Activated T-helper 17 cell treated with anti-CD3 and anti-CD28 coated beads, Interleukin-2, amount 50 U/mL, for 72 hours (primary cell): Measurements from ENCODE around the gene PDE8A. TPM values are rescaled to one million over a fixed set of nuclear protein-coding genes. Genes with fewer than 3 reads are reported as not detected.

Experiments used
- ATAC-seq: fragments of 150-1000 bp; cut with Tn5 transposase; replicated peaks from 2 replicates; pipeline ENCODE4 v1.10.0; 2021; ENCODE audit warnings: mild to moderate bottlenecking, moderate library complexity
- H3K27ac Mint-ChIP-seq: one replicate; pipeline ENCODE4 v1.8.0; 2022; ENCODE audit warnings: mixed read lengths
- H3K27me3 Mint-ChIP-seq: one replicate; pipeline ENCODE4 v1.8.0; 2022; ENCODE audit warnings: mixed read lengths
- H3K36me3 Mint-ChIP-seq: one replicate; pipeline ENCODE4 v1.8.0; 2022; ENCODE audit warnings: low read depth, mild to moderate bottlenecking, mixed read lengths
- H3K4me1 Mint-ChIP-seq: one replicate; pipeline ENCODE4 v1.8.0; 2022; ENCODE audit warnings: mixed read lengths
- H3K4me3 Mint-ChIP-seq: one replicate; pipeline ENCODE4 v1.8.0; 2022; ENCODE audit warnings: mild to moderate bottlenecking, mixed read lengths
- H3K9me3 Mint-ChIP-seq: one replicate; pipeline ENCODE4 v1.8.0; 2022; ENCODE audit warnings: mixed read lengths
- total RNA-seq, 2 donors: library from RNA; stranded (reverse); gene quantifications; one replicate each; pipeline ENCODE4 v1.2.3, GENCODE V29; 2022

The PDE8A gene
- total RNA-seq, 2 donors from 2014 or later: 23.7 to 34.2 TPM

DNA sequence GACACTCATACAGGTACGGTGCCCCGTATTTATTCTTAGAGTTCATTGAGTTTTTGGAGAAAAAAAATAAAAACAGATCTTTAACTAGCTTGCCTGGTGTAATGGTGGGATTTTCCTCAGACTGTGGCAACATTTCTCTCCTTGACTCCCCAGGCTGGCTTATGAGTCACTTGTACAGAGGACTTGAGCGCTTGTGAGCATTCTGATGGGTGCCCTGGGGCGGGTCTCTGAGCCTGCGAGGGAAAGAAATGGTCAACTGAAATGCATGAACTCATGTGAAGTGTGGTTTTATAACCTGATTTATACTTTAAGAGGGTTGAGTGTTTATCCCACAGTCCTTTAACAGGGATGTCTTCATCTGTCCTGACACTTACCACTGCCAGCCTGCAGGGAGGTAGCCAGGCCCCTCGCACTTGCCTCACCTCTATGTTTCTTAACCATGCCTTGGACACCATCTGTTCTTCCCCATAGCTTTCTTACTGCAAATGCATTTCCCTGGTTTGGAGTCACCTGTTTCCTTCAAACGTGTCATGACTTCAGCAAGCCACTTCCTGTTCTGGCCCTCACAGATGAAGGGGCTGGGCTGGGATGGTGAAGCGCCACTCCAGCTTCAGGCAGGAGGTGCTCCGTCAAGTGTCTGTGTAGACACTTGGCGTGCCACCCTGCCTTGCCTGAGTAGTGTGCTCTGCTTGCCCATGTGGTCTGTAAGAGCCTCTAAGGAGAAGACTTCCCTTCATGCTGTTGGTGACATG is 118.7 kb downstream of the PDE8A start:
- Mint-ChIP-seq H3K27me3 (no peaks in the 10 kb centered on the region), H3K4me3 (no peak overlapping the region), H3K4me1 (peaks cover 8% of the 10 kb centered on the region), H3K36me3 (peaks cover 12% of the 10 kb centered on the region), H3K9me3 (no peaks in the 10 kb centered on the region), H3K27ac (no peak overlapping the region)
- no peak for ATAC-seq

DNA sequence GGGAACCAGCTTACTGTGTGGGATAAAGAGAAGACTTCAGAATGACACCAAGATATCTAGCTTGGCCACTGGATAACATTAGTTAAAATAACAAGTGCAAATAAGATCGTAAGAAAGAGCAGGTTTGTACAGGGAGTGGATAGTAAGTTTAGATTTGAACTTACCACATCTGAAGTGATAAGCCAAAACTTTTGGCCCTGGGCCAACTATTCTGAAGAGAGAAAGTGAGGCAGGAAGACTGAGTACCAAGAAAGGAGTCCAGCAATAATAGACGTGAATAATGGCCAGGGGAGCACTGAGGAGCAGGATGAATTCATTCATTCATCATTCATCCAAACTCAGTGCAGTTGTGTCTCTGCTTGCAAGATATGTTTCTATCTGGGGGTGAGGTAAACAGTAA is 122.9 kb downstream of the PDE8A start:
- Mint-ChIP-seq H3K27ac (peak overlapping the region; percentile 44), H3K4me3 (no peak overlapping the region), H3K4me1 (peaks cover 8% of the 10 kb centered on the region), H3K27me3 (no peaks in the 10 kb centered on the region), H3K36me3 (peaks cover 5% of the 10 kb centered on the region), H3K9me3 (no peaks in the 10 kb centered on the region)
- no peak for ATAC-seq

DNA sequence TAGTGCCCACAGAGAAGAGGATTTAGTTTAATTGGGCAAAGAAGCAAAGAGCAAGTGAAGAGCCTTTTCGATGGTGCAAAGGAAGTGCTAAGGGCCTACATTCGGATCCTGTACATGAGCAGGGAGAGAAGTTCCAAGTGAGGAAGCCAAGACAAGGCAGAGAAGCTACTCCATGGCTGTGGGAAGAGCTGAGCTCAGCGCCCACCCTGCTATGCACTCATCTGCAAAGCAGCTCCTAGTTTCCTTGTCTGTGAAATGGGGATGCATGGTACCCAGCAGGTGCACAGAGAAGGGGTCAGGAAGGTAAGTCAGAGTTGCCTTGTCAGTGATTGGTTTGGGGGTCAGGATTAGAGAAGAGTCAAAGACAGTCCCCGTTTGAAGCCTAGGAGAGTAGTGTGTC is 126.5 kb downstream of the PDE8A start:
- no peaks in the 10 kb centered on the region for H3K9me3 Mint-ChIP-seq
- no peak overlapping the region for H3K27ac Mint-ChIP-seq
- peaks cover 8% of the 10 kb centered on the region for H3K4me1 Mint-ChIP-seq
- H3K36me3 Mint-ChIP-seq: peaks cover 16% of the 10 kb centered on the region
- no peak for ATAC-seq
- no peak overlapping the region for H3K4me3 Mint-ChIP-seq
- H3K27me3 Mint-ChIP-seq: no peaks in the 10 kb centered on the region

DNA sequence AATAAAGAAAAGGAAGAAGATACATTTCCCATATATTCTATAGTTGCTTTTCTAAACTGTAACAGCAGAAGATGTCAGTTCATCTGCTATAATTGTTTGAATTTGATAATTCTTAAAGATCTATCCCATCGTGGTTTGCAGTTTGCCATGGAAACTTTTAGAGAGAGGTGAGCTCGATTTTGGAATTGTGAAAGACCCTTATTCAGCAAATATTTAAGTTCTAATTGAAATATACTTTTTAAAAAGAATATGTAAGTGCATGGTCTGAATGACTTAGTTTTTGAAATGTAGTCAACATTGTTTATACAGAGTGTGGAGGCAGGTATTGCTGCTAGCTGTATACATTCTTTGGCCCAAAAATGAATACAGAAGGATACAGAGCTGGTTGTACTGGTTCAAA is 127.7 kb downstream of the PDE8A start:
- Mint-ChIP-seq H3K4me1 (peaks cover 4% of the 10 kb centered on the region), H3K9me3 (no peaks in the 10 kb centered on the region), H3K36me3 (peaks cover 24% of the 10 kb centered on the region), H3K27ac (peak overlapping the region; percentile 27), H3K4me3 (no peak overlapping the region), H3K27me3 (no peaks in the 10 kb centered on the region)
- no peak for ATAC-seq

DNA sequence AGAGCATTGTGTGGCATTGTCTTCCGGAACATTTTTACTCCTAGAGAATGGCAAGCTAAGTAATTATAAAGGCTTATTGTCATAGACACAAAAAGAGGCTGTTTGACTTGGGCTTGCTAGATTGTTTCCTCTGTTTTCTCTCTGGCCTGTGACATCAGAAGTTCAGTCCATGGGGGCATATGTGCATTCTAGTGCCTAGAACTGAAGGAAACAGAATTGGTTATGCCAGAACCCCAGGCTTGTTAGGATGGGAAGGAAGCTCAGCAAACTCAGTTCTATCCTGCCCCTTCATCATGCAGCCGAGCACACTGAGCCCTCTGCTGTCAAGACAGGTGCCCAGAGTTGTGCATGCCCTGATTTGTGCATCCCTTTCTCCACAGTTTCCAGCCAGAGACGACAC is 131.3 kb downstream of the PDE8A start:
- H3K4me3 Mint-ChIP-seq: no peak overlapping the region
- H3K9me3 Mint-ChIP-seq: no peaks in the 10 kb centered on the region
- peak overlapping the region; percentile 54 for H3K27ac Mint-ChIP-seq
- no peaks in the 10 kb centered on the region for H3K27me3 Mint-ChIP-seq
- peaks cover 57% of the 10 kb centered on the region for H3K36me3 Mint-ChIP-seq
- peaks cover 4% of the 10 kb centered on the region for H3K4me1 Mint-ChIP-seq
- no peak for ATAC-seq

DNA sequence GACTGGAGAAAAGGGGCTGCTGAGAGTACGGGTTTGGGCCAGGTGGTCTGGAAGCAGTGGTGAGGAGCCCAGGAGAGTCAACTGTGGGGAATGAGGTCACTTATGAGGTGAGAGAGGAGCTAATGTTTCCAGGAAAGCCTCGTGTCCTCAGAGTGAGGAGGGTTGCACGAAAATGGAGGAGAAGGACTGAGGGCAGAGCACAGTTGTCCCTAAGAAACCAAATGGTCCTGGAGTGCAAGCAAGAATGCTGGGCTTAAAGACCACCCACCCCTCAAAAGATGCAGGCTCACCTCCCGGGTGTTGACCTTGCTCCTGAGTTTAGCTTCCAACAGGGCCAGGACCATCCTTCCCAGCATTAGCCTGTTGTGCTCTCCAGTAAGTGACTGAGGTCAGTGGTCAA is 133.2 kb downstream of the PDE8A start:
- no peaks in the 10 kb centered on the region for H3K9me3 Mint-ChIP-seq
- ATAC-seq: no peak
- no peak overlapping the region for H3K4me3 Mint-ChIP-seq
- H3K4me1 Mint-ChIP-seq: peaks cover 4% of the 10 kb centered on the region
- H3K27ac Mint-ChIP-seq: peak overlapping the region; percentile 68
- H3K36me3 Mint-ChIP-seq: peaks cover 75% of the 10 kb centered on the region
- no peaks in the 10 kb centered on the region for H3K27me3 Mint-ChIP-seq

DNA sequence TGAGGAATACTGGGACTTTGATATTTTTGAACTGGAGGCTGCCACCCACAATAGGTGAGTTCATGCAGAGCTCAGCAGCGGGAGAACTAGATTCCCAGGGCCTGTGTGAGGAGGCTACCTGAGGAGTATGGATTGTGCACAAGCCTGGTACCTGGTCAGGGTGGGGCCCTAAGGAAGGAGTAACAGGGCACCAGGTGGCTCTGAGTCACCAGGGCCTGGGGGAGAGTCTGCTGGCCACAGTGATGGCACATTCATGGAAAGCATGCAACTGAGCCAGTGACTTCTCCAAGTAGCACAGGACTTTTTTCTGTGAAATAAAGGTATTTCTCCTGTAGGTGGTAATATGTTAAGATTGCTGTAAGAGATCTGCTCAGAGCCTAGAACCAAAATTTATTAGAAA is 134.4 kb downstream of the PDE8A start:
- Mint-ChIP-seq H3K4me1 (peaks cover 4% of the 10 kb centered on the region), H3K36me3 (peaks cover 80% of the 10 kb centered on the region), H3K27ac (no peak overlapping the region), H3K27me3 (no peaks in the 10 kb centered on the region), H3K9me3 (no peaks in the 10 kb centered on the region), H3K4me3 (no peak overlapping the region)
- no peak for ATAC-seq

DNA sequence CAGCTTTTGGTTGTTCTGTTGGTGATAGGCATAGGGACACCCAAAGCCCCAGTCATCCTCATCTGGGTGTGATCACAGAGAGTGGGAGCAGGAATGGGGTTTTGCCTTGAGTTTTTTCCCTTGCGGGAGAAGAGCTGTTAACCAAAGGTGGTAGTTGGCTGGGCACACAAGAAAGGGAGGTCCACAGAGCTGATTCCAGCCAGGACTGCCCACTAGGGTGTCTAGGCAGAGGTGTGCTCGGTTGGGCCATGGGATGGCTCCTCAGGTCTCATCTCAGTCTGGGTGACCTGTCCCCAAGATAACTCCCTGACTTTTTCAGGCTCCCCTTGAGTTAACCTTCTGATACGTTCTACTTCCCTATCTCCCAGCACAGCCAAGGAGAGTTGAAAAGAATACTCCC is 134.8 kb downstream of the PDE8A start:
- ATAC-seq: no peak
- H3K4me3 Mint-ChIP-seq: no peak overlapping the region
- H3K27me3 Mint-ChIP-seq: no peaks in the 10 kb centered on the region
- H3K27ac Mint-ChIP-seq: peak overlapping the region; percentile 54
- peaks cover 4% of the 10 kb centered on the region for H3K4me1 Mint-ChIP-seq
- H3K9me3 Mint-ChIP-seq: no peaks in the 10 kb centered on the region
- H3K36me3 Mint-ChIP-seq: peaks cover 77% of the 10 kb centered on the region

DNA sequence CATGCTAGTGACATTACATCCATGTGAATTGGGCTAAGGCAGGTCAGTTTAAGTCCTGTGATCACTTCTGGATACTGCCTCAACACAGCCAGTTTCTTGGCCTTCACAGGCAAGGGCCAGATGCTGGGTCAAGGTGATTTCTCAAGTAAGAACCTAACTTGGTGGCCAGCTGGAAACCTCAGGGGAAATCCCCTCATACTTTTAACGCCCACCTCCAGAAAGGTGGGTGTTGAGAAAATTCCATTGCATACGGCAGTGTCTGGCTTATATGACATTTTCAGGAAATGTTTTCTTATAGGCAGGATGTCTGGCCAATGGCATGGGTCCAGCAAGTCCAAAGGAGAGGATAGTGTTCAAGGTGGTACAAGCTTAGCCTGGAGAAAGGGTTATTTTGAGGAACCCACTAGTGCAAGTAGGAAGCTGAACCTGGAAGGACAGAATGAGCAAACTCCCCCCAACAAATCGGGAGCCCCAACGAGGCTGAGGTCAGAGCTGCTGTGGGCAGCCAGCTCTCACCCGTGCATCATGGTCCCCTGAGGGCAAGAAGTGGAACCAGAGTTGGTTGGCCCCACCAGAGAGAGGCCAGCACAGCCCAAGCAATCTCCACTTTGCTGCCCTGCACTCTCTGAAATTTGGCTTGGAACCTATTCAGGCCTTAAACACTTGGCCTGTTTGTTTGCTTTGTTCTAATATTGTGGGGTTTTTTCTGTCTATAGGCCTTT is 135.4 kb downstream of the PDE8A start:
- H3K27ac Mint-ChIP-seq: peak overlapping the region; percentile 54
- no peaks in the 10 kb centered on the region for H3K9me3 Mint-ChIP-seq
- ATAC-seq: peak; percentile 57
- H3K36me3 Mint-ChIP-seq: peaks cover 81% of the 10 kb centered on the region
- H3K27me3 Mint-ChIP-seq: no peaks in the 10 kb centered on the region
- H3K4me3 Mint-ChIP-seq: no peak overlapping the region
- peaks cover 4% of the 10 kb centered on the region for H3K4me1 Mint-ChIP-seq

DNA sequence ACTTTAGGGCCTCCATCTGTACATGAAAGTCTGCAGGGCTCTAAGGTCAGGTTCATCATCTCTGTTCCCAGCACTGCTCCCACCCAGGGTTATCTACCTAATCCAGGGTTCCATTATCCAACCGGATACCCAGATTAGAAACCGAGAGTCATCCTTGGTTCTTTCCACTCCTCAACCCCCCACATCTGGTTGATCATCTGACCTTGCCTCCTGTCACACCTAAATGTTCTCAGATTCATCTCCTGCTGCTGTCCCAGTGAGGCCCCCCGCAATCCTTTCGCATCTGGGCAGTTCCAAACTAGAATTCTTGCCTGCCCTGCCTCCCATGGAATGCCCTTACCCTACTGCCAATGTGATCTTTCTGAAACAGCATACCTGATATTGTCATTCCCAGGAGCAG is 136.5 kb downstream of the PDE8A start:
- peak overlapping the region; percentile 34 for H3K27ac Mint-ChIP-seq
- H3K4me3 Mint-ChIP-seq: no peak overlapping the region
- ATAC-seq: no peak
- no peaks in the 10 kb centered on the region for H3K27me3 Mint-ChIP-seq
- H3K9me3 Mint-ChIP-seq: no peaks in the 10 kb centered on the region
- peaks cover 4% of the 10 kb centered on the region for H3K4me1 Mint-ChIP-seq
- H3K36me3 Mint-ChIP-seq: peaks cover 88% of the 10 kb centered on the region

DNA sequence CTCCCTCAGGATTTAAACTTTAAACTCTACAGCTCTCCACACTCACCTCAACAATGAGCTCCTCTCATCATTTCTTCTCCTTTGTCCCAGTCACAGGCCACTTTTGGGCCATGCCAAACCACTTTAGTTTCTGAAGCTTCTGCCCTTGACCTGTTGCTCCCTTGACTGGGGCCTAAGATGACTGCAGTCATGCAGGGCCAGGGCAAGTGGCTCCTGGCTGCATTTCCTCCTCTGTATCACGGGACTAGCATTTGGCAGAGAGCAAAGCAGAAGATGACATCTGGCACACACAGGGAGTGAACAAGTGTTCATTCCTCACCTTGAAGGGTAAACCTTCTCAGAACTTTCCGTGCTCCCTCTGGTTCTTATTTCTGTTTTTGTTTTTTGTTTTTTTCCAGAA is 136.9 kb downstream of the PDE8A start:
- no peak for ATAC-seq
- Mint-ChIP-seq H3K27me3 (no peaks in the 10 kb centered on the region), H3K36me3 (peaks cover 88% of the 10 kb centered on the region), H3K27ac (peak overlapping the region; percentile 34), H3K9me3 (no peaks in the 10 kb centered on the region), H3K4me3 (no peak overlapping the region), H3K4me1 (peaks cover 4% of the 10 kb centered on the region)

DNA sequence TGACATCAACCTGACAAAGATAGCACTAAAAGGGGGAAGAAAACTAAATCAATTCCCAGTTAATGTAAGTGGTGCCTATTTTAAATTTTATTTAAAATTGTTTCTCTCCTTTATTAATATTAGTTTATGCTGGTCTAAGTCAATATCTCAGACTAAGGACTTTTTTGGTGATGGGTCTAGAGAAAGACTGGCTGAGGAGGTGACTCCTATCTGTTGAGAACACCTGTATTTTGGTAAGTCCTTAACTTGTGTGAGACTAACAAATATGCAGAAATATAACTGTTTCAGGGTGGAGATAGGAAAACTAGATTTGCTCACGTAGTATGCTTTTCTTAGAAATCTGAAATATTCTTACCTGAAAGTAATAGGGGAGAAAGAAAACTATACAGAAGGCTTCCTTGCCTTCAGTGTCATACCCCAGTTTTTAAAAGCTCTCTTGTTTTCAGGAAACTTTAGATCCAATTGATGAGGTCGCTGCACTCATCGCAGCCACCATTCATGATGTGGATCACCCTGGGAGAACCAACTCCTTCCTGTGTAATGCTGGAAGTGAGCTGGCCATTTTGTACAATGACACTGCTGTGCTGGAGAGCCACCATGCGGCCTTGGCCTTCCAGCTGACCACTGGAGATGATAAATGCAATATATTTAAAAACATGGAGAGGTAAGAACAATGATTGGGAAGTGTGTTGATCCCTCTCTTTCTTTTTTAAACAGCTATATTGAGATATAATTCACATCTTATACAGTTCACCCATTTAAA is 138.9 kb downstream of the PDE8A start:
- Mint-ChIP-seq H3K36me3 (peaks cover 88% of the 10 kb centered on the region), H3K27ac (no peak overlapping the region), H3K27me3 (no peaks in the 10 kb centered on the region), H3K4me3 (no peak overlapping the region), H3K9me3 (no peaks in the 10 kb centered on the region), H3K4me1 (no peaks in the 10 kb centered on the region)
- ATAC-seq: no peak

DNA sequence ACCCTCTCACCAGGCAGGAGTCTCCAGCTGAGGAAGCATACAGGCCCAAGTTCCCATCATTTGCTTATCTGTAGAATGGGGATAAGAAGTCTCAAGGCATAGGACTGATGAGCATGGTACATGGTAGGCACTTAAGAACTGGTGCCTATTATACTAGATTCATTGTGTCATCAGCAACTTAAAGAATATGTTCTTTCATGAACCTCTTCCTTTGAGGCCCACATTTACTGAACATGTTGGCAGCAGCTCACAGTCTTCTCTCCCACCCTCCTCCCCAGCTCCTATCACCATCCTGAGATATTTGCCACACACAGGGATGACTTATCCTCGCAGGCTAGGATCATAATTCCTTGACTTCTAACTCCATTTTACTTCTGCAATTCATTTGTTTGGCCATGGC is 142.5 kb downstream of the PDE8A start:
- Mint-ChIP-seq H3K36me3 (peaks cover 90% of the 10 kb centered on the region), H3K4me3 (no peak overlapping the region), H3K4me1 (no peaks in the 10 kb centered on the region), H3K9me3 (no peaks in the 10 kb centered on the region), H3K27me3 (no peaks in the 10 kb centered on the region), H3K27ac (peak overlapping the region; percentile 18)
- no peak for ATAC-seq

DNA sequence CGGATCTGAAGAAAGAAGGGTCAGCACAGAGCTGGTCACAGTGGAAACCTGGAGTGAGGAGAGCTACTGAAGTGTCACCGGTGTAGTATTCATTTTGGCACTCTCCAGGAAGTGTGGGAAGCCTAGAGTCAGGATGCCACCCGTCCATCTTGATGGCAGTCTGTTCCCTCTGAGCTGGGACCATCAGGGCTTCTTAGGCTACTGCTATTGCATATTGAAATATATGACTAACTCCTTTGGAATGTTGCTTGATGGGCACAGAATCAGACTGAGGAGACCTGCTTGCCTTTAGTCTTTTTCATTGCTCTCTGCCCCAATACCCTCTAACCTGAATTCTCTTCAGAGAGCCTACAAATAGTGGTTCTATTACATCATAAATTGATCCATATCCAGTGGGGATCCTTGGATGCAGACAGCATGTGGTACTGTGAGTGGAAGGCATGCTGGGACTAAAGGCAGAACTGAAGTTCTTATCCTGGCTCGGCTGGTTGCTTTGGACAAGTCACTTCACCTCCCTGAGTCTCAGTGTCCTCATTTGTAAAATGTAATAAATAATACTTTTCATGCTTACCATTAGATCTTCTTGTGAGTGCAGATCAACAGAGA is 143.5 kb downstream of the PDE8A start:
- H3K9me3 Mint-ChIP-seq: no peaks in the 10 kb centered on the region
- no peaks in the 10 kb centered on the region for H3K27me3 Mint-ChIP-seq
- peak overlapping the region; percentile 18 for H3K27ac Mint-ChIP-seq
- no peak overlapping the region for H3K4me3 Mint-ChIP-seq
- ATAC-seq: no peak
- no peaks in the 10 kb centered on the region for H3K4me1 Mint-ChIP-seq
- peaks cover 94% of the 10 kb centered on the region for H3K36me3 Mint-ChIP-seq
